ENCODE measurements around the gene SMYD3. TPM values are rescaled to one million over a fixed set of nuclear protein-coding genes. Genes with fewer than 3 reads are reported as not detected.

The SMYD3 gene
- total RNA-seq, 5 donors from 2014 or later (not counting 1 experiment from before 2014, with no cell fraction given), result 17.7 to 37.8 (median 21.9) TPM

- Histone ChIP-seq H3K9me3 (no peaks in the 10 kb centered on the region), H3K4me1 (ENCODE audit: control insufficient read depth in 1 of 2, extremely low read depth in 1 of 2, insufficient read depth in 2 of 2, low read length in 2 of 2) (no peaks in the 10 kb centered on the region), H3K4me3 (ENCODE audit: control insufficient read depth in 1 of 2, extremely low read depth in 1 of 2, low read length in 1 of 2) (no peak overlapping the region), H3K27ac (ENCODE audit: low read length) (no peak overlapping the region), H3K27me3 (replicated peaks in 1 of 2; ENCODE audit: control insufficient read depth in 2 of 2, extremely low read depth in 1 of 2, insufficient read depth in 2 of 2, low read length in 1 of 2) (no peaks in the 10 kb centered on the region), H3K36me3 (ENCODE audit: control insufficient read depth in 2 of 2, extremely low read depth in 1 of 2, insufficient read depth in 1 of 2, low read length in 1 of 2) (no peaks in the 10 kb centered on the region)
- DNase-seq (no peak), ATAC-seq (replicated peaks in 1 of 4) (no peak)
- no peaks in the 10 kb centered on the region for H3K27me3 Mint-ChIP-seq
- H3K4me3 Mint-ChIP-seq, result no peak overlapping the region
- POLR2A ChIA-PET, result no interaction called here
- H3K4me1 Mint-ChIP-seq, result peaks cover 0 to 6% (median 1%) of the 10 kb centered on the region in 3 donors
- CTCF ChIA-PET, result no interaction called here
- H3K36me3 Mint-ChIP-seq, result peaks cover 28% of the 10 kb centered on the region
- H3K27ac Mint-ChIP-seq, result no peak overlapping the region
- 100% methylated on average over 3 of the region's 10 CpGs for WGBS (ENCODE audit: insufficient coverage)
- no peaks in the 10 kb centered on the region for H3K9me3 Mint-ChIP-seq
Measured at GRCh38 chr1:246210756-246211155, 296.3 kb downstream of the SMYD3 start.

- no CpG with 5 or more reads among the region's 2 CpGs for WGBS (ENCODE audit: insufficient coverage)
- Histone ChIP-seq H3K27me3 (replicated peaks in 1 of 2; ENCODE audit: control insufficient read depth in 2 of 2, extremely low read depth in 1 of 2, insufficient read depth in 2 of 2, low read length in 1 of 2) (no peaks in the 10 kb centered on the region), H3K36me3 (ENCODE audit: control insufficient read depth in 2 of 2, extremely low read depth in 1 of 2, insufficient read depth in 1 of 2, low read length in 1 of 2) (no peaks in the 10 kb centered on the region), H3K27ac (ENCODE audit: low read length) (no peak overlapping the region), H3K9me3 (no peaks in the 10 kb centered on the region), H3K4me1 (ENCODE audit: control insufficient read depth in 1 of 2, extremely low read depth in 1 of 2, insufficient read depth in 2 of 2, low read length in 2 of 2) (no peaks in the 10 kb centered on the region), H3K4me3 (ENCODE audit: control insufficient read depth in 1 of 2, extremely low read depth in 1 of 2, low read length in 1 of 2) (no peak overlapping the region)
- DNase-seq, result no peak
- no peak for ATAC-seq (replicated peaks in 1 of 4)
- Mint-ChIP-seq H3K27me3 (no peaks in the 10 kb centered on the region), H3K27ac (no peak overlapping the region), H3K36me3 (peaks cover 40% of the 10 kb centered on the region), H3K4me3 (no peak overlapping the region), H3K4me1 (no peaks in the 10 kb centered on the region), H3K9me3 (no peaks in the 10 kb centered on the region)
- POLR2A ChIA-PET, result no interaction called here
- CTCF ChIA-PET, result interaction anchor here in 1 of 2 donors (0.6 kb wide), 1 partner anchor 12 kb away, joined by 3 read pairs; no protein-coding TSS in a partner anchor
Measured at GRCh38 chr1:246208105-246208504, 299.0 kb downstream of the SMYD3 start.

GRCh38 chr1:246203180-246203579, 303.9 kb downstream of the SMYD3 start:
- CTCF ChIA-PET, result no interaction called here
- Histone ChIP-seq H3K27me3 (replicated peaks in 1 of 2; ENCODE audit: control insufficient read depth in 2 of 2, extremely low read depth in 1 of 2, insufficient read depth in 2 of 2, low read length in 1 of 2) (no peaks in the 10 kb centered on the region), H3K36me3 (ENCODE audit: control insufficient read depth in 2 of 2, extremely low read depth in 1 of 2, insufficient read depth in 1 of 2, low read length in 1 of 2) (no peaks in the 10 kb centered on the region), H3K4me1 (ENCODE audit: control insufficient read depth in 1 of 2, extremely low read depth in 1 of 2, insufficient read depth in 2 of 2, low read length in 2 of 2) (no peaks in the 10 kb centered on the region), H3K27ac (ENCODE audit: low read length) (no peak overlapping the region), H3K9me3 (no peaks in the 10 kb centered on the region), H3K4me3 (ENCODE audit: control insufficient read depth in 1 of 2, extremely low read depth in 1 of 2, low read length in 1 of 2) (no peak overlapping the region)
- ATAC-seq (replicated peaks in 1 of 4), result no peak
- Mint-ChIP-seq H3K36me3 (peaks cover 31% of the 10 kb centered on the region), H3K27ac (no peak overlapping the region), H3K27me3 (no peaks in the 10 kb centered on the region), H3K9me3 (no peaks in the 10 kb centered on the region), H3K4me1 (no peaks in the 10 kb centered on the region), H3K4me3 (no peak overlapping the region)
- no peak for DNase-seq
- POLR2A ChIA-PET, result interaction anchor here in 1 of 2 donors (0.6 kb wide), 2 partner anchors 12 to 126 kb away, joined by 4 read pairs; no protein-coding TSS in a partner anchor
- WGBS (ENCODE audit: insufficient coverage), result 97% methylated on average over 3 of the region's 6 CpGs

GRCh38 chr1:246200738-246201137, 306.3 kb downstream of the SMYD3 start:
- Mint-ChIP-seq H3K4me3 (no peak overlapping the region), H3K36me3 (peaks cover 20% of the 10 kb centered on the region), H3K9me3 (no peaks in the 10 kb centered on the region), H3K4me1 (no peaks in the 10 kb centered on the region), H3K27ac (no peak overlapping the region), H3K27me3 (no peaks in the 10 kb centered on the region)
- Histone ChIP-seq H3K9me3 (no peaks in the 10 kb centered on the region), H3K27me3 (replicated peaks in 1 of 2; ENCODE audit: control insufficient read depth in 2 of 2, extremely low read depth in 1 of 2, insufficient read depth in 2 of 2, low read length in 1 of 2) (no peaks in the 10 kb centered on the region), H3K27ac (ENCODE audit: low read length) (no peak overlapping the region), H3K4me1 (ENCODE audit: control insufficient read depth in 1 of 2, extremely low read depth in 1 of 2, insufficient read depth in 2 of 2, low read length in 2 of 2) (no peaks in the 10 kb centered on the region), H3K36me3 (ENCODE audit: control insufficient read depth in 2 of 2, extremely low read depth in 1 of 2, insufficient read depth in 1 of 2, low read length in 1 of 2) (no peaks in the 10 kb centered on the region), H3K4me3 (ENCODE audit: control insufficient read depth in 1 of 2, extremely low read depth in 1 of 2, low read length in 1 of 2) (no peak overlapping the region)
- DNase-seq (no peak), ATAC-seq (replicated peaks in 1 of 4) (no peak)
- WGBS (ENCODE audit: insufficient coverage), result 100% methylated on average over 2 of the region's 4 CpGs
- ChIA-PET POLR2A (no interaction called here), CTCF (no interaction called here)

- Histone ChIP-seq H3K36me3 (ENCODE audit: control insufficient read depth in 2 of 2, extremely low read depth in 1 of 2, insufficient read depth in 1 of 2, low read length in 1 of 2) (no peaks in the 10 kb centered on the region), H3K4me1 (ENCODE audit: control insufficient read depth in 1 of 2, extremely low read depth in 1 of 2, insufficient read depth in 2 of 2, low read length in 2 of 2) (no peaks in the 10 kb centered on the region), H3K27me3 (replicated peaks in 1 of 2; ENCODE audit: control insufficient read depth in 2 of 2, extremely low read depth in 1 of 2, insufficient read depth in 2 of 2, low read length in 1 of 2) (no peaks in the 10 kb centered on the region), H3K27ac (ENCODE audit: low read length) (no peak overlapping the region), H3K9me3 (no peaks in the 10 kb centered on the region), H3K4me3 (ENCODE audit: control insufficient read depth in 1 of 2, extremely low read depth in 1 of 2, low read length in 1 of 2) (no peak overlapping the region)
- no peak for ATAC-seq (replicated peaks in 1 of 4)
- no peaks in the 10 kb centered on the region for H3K4me1 Mint-ChIP-seq
- WGBS (ENCODE audit: insufficient coverage), result 95% methylated on average over 13 of the region's 15 CpGs
- H3K9me3 Mint-ChIP-seq, result no peaks in the 10 kb centered on the region
- H3K4me3 Mint-ChIP-seq, result no peak overlapping the region
- H3K27me3 Mint-ChIP-seq, result no peaks in the 10 kb centered on the region
- ChIA-PET POLR2A (no interaction called here), CTCF (no interaction called here)
- no peak overlapping the region for H3K27ac Mint-ChIP-seq
- DNase-seq, result no peak
- peaks cover 18% of the 10 kb centered on the region for H3K36me3 Mint-ChIP-seq
Measured at GRCh38 chr1:246200225-246200624, 306.9 kb downstream of the SMYD3 start.

GRCh38 chr1:246199086-246199645, 307.9 kb downstream of the SMYD3 start:
- POLR2A ChIA-PET, result no interaction called here
- DNase-seq (no peak), ATAC-seq (replicated peaks in 1 of 4) (no peak)
- H3K27me3 Mint-ChIP-seq, result no peaks in the 10 kb centered on the region
- H3K4me1 Mint-ChIP-seq, result no peaks in the 10 kb centered on the region
- Histone ChIP-seq H3K27ac (ENCODE audit: low read length) (no peak overlapping the region), H3K4me3 (ENCODE audit: control insufficient read depth in 1 of 2, extremely low read depth in 1 of 2, low read length in 1 of 2) (no peak overlapping the region), H3K4me1 (ENCODE audit: control insufficient read depth in 1 of 2, extremely low read depth in 1 of 2, insufficient read depth in 2 of 2, low read length in 2 of 2) (no peaks in the 10 kb centered on the region), H3K27me3 (replicated peaks in 1 of 2; ENCODE audit: control insufficient read depth in 2 of 2, extremely low read depth in 1 of 2, insufficient read depth in 2 of 2, low read length in 1 of 2) (no peaks in the 10 kb centered on the region), H3K9me3 (no peaks in the 10 kb centered on the region), H3K36me3 (ENCODE audit: control insufficient read depth in 2 of 2, extremely low read depth in 1 of 2, insufficient read depth in 1 of 2, low read length in 1 of 2) (no peaks in the 10 kb centered on the region)
- peaks cover 18% of the 10 kb centered on the region for H3K36me3 Mint-ChIP-seq
- H3K27ac Mint-ChIP-seq, result no peak overlapping the region
- WGBS (ENCODE audit: insufficient coverage), result 100% methylated on average over 3 of the region's 4 CpGs
- CTCF ChIA-PET, result no interaction called here
- no peak overlapping the region for H3K4me3 Mint-ChIP-seq
- no peaks in the 10 kb centered on the region for H3K9me3 Mint-ChIP-seq
